Muscle layer of colon (tissue), 2 donors: ENCODE data around the gene LDLRAD4.
"Not testable (repeated sequence)": the region's sequence is repeated elsewhere in the genome, so short reads cannot be mapped to it uniquely, and the experiment has no call there.

ENCODE experiments used
- H3K27ac ChIP-seq: one replicate; pipeline ENCODE4 v1.7.0; 2013; ENCODE audit warnings: low read depth, mild to moderate bottlenecking, low read length, moderate library complexity
- H3K27me3 ChIP-seq, 2 donors: one replicate each; pipeline ENCODE4 v1.7.0; 2013; ENCODE audit warnings: low read length in 2 of 2, mild to moderate bottlenecking in 2 of 2; ENCODE audit not compliant: insufficient read depth in 2 of 2, control insufficient read depth in 1 of 2
- H3K36me3 ChIP-seq: one replicate; pipeline ENCODE4 v1.7.0; 2013; ENCODE audit warnings: mild to moderate bottlenecking, low read length; ENCODE audit not compliant: insufficient read depth
- H3K4me1 ChIP-seq: one replicate; pipeline ENCODE4 v1.7.0; 2013; ENCODE audit warnings: mild to moderate bottlenecking, low read length; ENCODE audit not compliant: insufficient read depth
- H3K4me3 ChIP-seq, 2 donors: one replicate each; pipeline ENCODE4 v1.7.0; 2013; ENCODE audit warnings: low read length in 2 of 2, low read depth in 1 of 2, mild to moderate bottlenecking in 1 of 2, moderate library complexity in 1 of 2
- H3K9ac ChIP-seq: one replicate; pipeline ENCODE4 v1.7.0; 2013; ENCODE audit warnings: low read length
- H3K9me3 ChIP-seq: one replicate; pipeline ENCODE4 v1.7.0; 2013; ENCODE audit warnings: mild to moderate bottlenecking, low read length
- donor health status: abdominal sarcoma.
- donor health status: Adenocarcinoma of cecum.

The LDLRAD4 gene

GRCh38 chr18:13688191-13689136, 469.9 kb downstream of the LDLRAD4 start:
- Histone ChIP-seq H3K27ac (no peak overlapping the region), H3K9ac (no peak overlapping the region), H3K9me3 (no peaks in the 10 kb centered on the region), H3K4me1 (no peaks in the 10 kb centered on the region), H3K27me3 (no peaks in the 10 kb centered on the region), H3K4me3 (no peak overlapping the region), H3K36me3 (no peaks in the 10 kb centered on the region)

- not testable (repeated sequence) for H3K4me3 ChIP-seq, H3K27me3 ChIP-seq, H3K36me3 ChIP-seq, H3K9ac ChIP-seq, H3K4me1 ChIP-seq, H3K27ac ChIP-seq, H3K9me3 ChIP-seq
Measured at GRCh38 chr18:13690060-13690459, 471.5 kb downstream of the LDLRAD4 start.

DNA sequence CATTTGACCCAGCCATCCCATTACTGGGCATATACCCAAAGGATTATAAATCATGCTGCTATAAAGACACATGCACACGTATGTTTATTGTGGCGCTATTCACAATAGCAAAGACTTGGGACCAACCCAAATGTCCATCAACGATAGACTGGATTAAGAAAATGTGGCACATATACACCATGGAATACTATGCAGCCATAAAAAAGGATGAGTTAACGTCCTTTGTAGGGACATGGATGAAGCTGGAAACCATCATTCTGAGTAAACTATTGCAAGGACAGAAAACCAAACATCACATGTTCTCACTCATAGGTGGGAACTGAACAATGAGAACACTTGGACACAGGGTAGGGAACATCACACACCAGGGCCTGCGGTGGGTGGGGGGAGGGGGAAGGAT, 476.8 kb downstream of the LDLRAD4 start:
- H3K9me3 ChIP-seq, H3K27me3 ChIP-seq, H3K27ac ChIP-seq, H3K4me3 ChIP-seq, H3K36me3 ChIP-seq, H3K4me1 ChIP-seq, H3K9ac ChIP-seq: not testable (repeated sequence)

DNA sequence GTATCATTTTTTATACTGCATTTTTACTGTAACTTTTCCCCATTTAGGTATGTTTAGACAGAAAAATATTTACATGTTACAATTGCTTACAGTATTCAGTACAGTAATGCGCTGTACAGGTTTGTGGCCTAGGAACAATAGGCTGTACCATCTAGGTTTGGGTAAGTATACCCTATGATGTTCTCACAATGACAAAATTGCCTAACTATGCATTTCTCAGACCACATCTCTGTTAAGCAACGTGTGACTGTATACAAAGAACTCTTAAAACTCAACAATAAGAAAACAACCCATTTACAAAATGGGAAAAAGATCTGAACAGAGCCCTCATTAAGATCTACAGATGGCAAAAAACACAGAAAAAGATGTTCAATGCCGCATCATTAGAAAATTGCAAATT, 478.4 kb downstream of the LDLRAD4 start:
- Histone ChIP-seq H3K4me3 (no peak overlapping the region), H3K27ac (no peak overlapping the region), H3K27me3 (no peaks in the 10 kb centered on the region), H3K9ac (no peak overlapping the region), H3K9me3 (no peaks in the 10 kb centered on the region), H3K4me1 (no peaks in the 10 kb centered on the region), H3K36me3 (no peaks in the 10 kb centered on the region)

GRCh38 chr18:13700153-13700552, 481.6 kb downstream of the LDLRAD4 start:
- Histone ChIP-seq H3K9ac (no peak overlapping the region), H3K27ac (no peak overlapping the region), H3K27me3 (no peaks in the 10 kb centered on the region), H3K4me1 (no peaks in the 10 kb centered on the region), H3K9me3 (no peaks in the 10 kb centered on the region), H3K36me3 (no peaks in the 10 kb centered on the region), H3K4me3 (no peak overlapping the region)
